Brain pericyte (primary cell): Measurements from ENCODE around the gene IPO4.

Experiments used
- DNase-seq: peaks from one replicate; pipeline ENCODE4 v3.0.0-alpha.2; 2012; ENCODE audit warnings: low read depth, low spot score

The IPO4 gene

GRCh38 chr14:24149302-24149969, 39.2 kb downstream of the IPO4 start:
- no peak for DNase-seq

GRCh38 chr14:24147761-24148428, 40.7 kb downstream of the IPO4 start:
- DNase-seq, result no peak

- peak; percentile 93 for DNase-seq
Measured at GRCh38 chr14:24146978-24147760, 41.4 kb downstream of the IPO4 start, which contains the start of gene RNF31. RNF31 (plus strand) TSS chr14:24147498; CDS start chr14:24147699, 201 bp downstream.

GRCh38 chr14:24146453-24146977, 42.1 kb downstream of the IPO4 start, which contains the start of gene PSME2:
PSME2 (minus strand) TSS chr14:24146610; CDS start chr14:24146581, 29 bp downstream.
- DNase-seq, result peak; percentile 89

GRCh38 chr14:24145690-24146452, 42.7 kb downstream of the IPO4 start:
- DNase-seq, result no peak

GRCh38 chr14:24145219-24145618, 43.4 kb downstream of the IPO4 start:
- no peak for DNase-seq

- DNase-seq, result no peak
Measured at GRCh38 chr14:24144451-24144850, 44.2 kb downstream of the IPO4 start.

GRCh38 chr14:24143511-24143910, 45.1 kb downstream of the IPO4 start:
- DNase-seq, result no peak

GRCh38 chr14:24141097-24141880, 47.3 kb downstream of the IPO4 start, which contains the start of gene EMC9:
EMC9 (minus strand) TSS chr14:24141591; CDS start chr14:24141304, 287 bp downstream.
- DNase-seq, result peak; percentile 96

- DNase-seq, result no peak
Measured at GRCh38 chr14:24139272-24139934, 49.2 kb downstream of the IPO4 start.

- DNase-seq, result no peak
Measured at GRCh38 chr14:24138396-24139271, 50.0 kb downstream of the IPO4 start.

GRCh38 chr14:24137529-24138395, 50.9 kb downstream of the IPO4 start:
- DNase-seq, result no peak

- no peak for DNase-seq
Measured at GRCh38 chr14:24136684-24137528, 51.7 kb downstream of the IPO4 start.

GRCh38 chr14:24135834-24136683, 52.6 kb downstream of the IPO4 start, which contains the start of gene PSME1:
PSME1 (plus strand) TSS chr14:24136194; CDS start chr14:24136263, 69 bp downstream.
- DNase-seq, result peak; percentile 71

GRCh38 chr14:24135584-24135833, 53.1 kb downstream of the IPO4 start:
- no peak for DNase-seq

GRCh38 chr14:24133735-24134134, 54.9 kb downstream of the IPO4 start:
- DNase-seq, result no peak
